HG03460 (cell line): Measurements from ENCODE around the gene TPCN1.
A peak's percentile ranks its signal among the peaks of the same experiment; 100 is the strongest.

ENCODE experiments used
- ATAC-seq: cut with Tn5 transposase; IDR thresholded peaks from one replicate; pipeline ENCODE4 v1.9.1; 2021; ENCODE audit not compliant: unreplicated experiment

The TPCN1 gene

GRCh38 chr12:113221181-113221996 lies at the start of gene TPCN1:
TSS of gene TPCN1 (plus strand) at chr12:113221464. CDS start at chr12:113226853, 5,389 bp downstream.
- ATAC-seq = peak; percentile 86

GRCh38 chr12:113171543-113171942 lies 49.7 kb upstream of the TPCN1 start:
- ATAC-seq = no peak

GRCh38 chr12:113172185-113172584 lies 49.1 kb upstream of the TPCN1 start:
- ATAC-seq = no peak

GRCh38 chr12:113173081-113173698 lies 48.1 kb upstream of the TPCN1 start:
- peak; percentile 75 for ATAC-seq

GRCh38 chr12:113174461-113175384 lies 46.5 kb upstream of the TPCN1 start:
- no peak for ATAC-seq

GRCh38 chr12:113179023-113179422 lies 42.2 kb upstream of the TPCN1 start:
- no peak for ATAC-seq

- ATAC-seq = no peak
Measured at GRCh38 chr12:113180333-113180732, 40.9 kb upstream of the TPCN1 start.

GRCh38 chr12:113181975-113182374 lies 39.3 kb upstream of the TPCN1 start:
- no peak for ATAC-seq

GRCh38 chr12:113183030-113183589 lies 38.2 kb upstream of the TPCN1 start:
- ATAC-seq = no peak

GRCh38 chr12:113184098-113184899 lies 37.0 kb upstream of the TPCN1 start:
- peak; percentile 40 for ATAC-seq

GRCh38 chr12:113184900-113185179 lies 36.4 kb upstream of the TPCN1 start:
- ATAC-seq = peak; percentile 81

- peak; percentile 51 for ATAC-seq
Measured at GRCh38 chr12:113185180-113186032, 35.9 kb upstream of the TPCN1 start, which contains the start of the genes DDX54 and RITA1. TSS of gene DDX54 (minus strand) at chr12:113185478. CDS start at chr12:113185451, 27 bp downstream. TSS of gene RITA1 (plus strand) at chr12:113185721. CDS start at chr12:113186747, 1,026 bp downstream.

GRCh38 chr12:113186033-113186365 lies 35.3 kb upstream of the TPCN1 start:
- ATAC-seq = no peak

- no peak for ATAC-seq
Measured at GRCh38 chr12:113186666-113187325, 34.5 kb upstream of the TPCN1 start.

GRCh38 chr12:113189361-113189760 lies 31.9 kb upstream of the TPCN1 start:
- no peak for ATAC-seq

GRCh38 chr12:113190761-113191160 lies 30.5 kb upstream of the TPCN1 start:
- no peak for ATAC-seq

- no peak for ATAC-seq
Measured at GRCh38 chr12:113191227-113191626, 30.0 kb upstream of the TPCN1 start.

GRCh38 chr12:113194971-113195391 lies 26.3 kb upstream of the TPCN1 start:
- ATAC-seq = no peak

GRCh38 chr12:113195598-113195997 lies 25.7 kb upstream of the TPCN1 start:
- no peak for ATAC-seq
